Retinal pigment epithelial cell (primary cell): ENCODE measurements around the gene GABPA.

Source experiments
- DNase-seq: peaks from one replicate; pipeline ENCODE4 v3.0.0-alpha.2; 2010; ENCODE audit warnings: low read depth
- H3K4me3 ChIP-seq: 2 replicates; pipeline ENCODE4 v1.5.1; 2011; ENCODE audit warnings: mild to moderate bottlenecking, low read length, control low read depth, moderate library complexity
- TF ChIP-seq, protein P1 (sequence below): conservative IDR thresholded peaks from 2 replicates; pipeline ENCODE4 v1.5.1; 2011; ENCODE audit warnings: low read depth, low read length, control low read depth, inconsistent platforms

GABPA gene

DNA sequence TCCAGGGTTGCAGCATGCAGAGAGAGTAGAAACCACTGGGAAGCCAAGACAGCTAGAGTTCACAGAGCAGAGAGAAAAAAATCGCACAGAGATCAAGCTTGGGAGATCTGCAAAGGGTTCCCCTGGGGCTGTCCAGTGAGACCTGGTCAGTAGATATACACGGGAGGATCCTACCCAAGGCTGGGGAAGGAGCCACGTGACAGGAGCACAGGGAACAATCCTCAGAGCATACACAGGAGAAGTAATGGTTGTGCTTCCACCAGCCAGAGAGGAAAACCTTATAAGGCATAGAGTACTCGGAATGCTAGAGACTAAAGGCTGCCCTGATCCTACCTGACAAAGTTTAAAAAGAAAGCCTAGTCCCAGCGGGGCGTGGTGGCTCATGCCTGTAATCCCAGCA lies 53.9 kb downstream of the GABPA start:
- no peak for DNase-seq
- H3K4me3 ChIP-seq: no peak overlapping the region
- TF ChIP-seq, protein P1, sequence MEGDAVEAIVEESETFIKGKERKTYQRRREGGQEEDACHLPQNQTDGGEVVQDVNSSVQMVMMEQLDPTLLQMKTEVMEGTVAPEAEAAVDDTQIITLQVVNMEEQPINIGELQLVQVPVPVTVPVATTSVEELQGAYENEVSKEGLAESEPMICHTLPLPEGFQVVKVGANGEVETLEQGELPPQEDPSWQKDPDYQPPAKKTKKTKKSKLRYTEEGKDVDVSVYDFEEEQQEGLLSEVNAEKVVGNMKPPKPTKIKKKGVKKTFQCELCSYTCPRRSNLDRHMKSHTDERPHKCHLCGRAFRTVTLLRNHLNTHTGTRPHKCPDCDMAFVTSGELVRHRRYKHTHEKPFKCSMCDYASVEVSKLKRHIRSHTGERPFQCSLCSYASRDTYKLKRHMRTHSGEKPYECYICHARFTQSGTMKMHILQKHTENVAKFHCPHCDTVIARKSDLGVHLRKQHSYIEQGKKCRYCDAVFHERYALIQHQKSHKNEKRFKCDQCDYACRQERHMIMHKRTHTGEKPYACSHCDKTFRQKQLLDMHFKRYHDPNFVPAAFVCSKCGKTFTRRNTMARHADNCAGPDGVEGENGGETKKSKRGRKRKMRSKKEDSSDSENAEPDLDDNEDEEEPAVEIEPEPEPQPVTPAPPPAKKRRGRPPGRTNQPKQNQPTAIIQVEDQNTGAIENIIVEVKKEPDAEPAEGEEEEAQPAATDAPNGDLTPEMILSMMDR: no peak

DNA sequence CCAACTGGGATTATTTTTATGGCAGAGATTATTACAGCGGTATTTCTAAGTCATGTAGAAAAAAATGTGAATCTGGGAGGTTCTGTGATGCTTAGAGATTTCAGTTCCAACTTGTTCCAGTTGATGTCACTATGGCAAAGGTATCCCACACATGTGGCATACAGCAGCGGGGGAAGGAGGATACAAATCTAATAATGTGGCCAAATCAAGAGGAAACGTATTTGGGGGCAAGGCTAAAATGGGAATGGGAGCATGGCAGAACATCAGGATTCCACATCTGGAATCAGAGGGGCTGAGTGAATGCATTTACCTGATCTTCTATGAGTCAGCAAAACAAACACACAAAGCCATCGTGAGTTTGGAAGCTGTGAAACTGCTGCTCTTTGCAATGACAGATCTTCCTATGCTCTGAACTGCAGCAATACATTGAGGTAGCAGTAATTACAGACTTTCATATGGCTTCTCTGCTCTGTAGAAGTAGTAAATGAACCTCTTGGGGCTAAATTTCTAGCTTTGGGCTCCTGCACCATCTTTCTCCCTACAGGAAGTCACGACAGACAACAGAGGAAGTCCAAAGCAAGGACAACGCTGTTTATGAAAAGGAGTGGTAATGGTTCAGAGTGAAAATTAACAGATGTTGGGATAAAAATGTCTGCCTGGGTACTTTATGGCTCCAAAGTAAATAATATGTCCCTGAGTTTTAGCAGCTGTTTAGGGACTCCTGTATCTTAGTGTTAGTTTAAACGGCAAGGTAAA lies 55.5 kb downstream of the GABPA start:
- no peak overlapping the region for H3K4me3 ChIP-seq
- DNase-seq: peak; percentile 11
- TF ChIP-seq, protein P1: peak; percentile 53

DNA sequence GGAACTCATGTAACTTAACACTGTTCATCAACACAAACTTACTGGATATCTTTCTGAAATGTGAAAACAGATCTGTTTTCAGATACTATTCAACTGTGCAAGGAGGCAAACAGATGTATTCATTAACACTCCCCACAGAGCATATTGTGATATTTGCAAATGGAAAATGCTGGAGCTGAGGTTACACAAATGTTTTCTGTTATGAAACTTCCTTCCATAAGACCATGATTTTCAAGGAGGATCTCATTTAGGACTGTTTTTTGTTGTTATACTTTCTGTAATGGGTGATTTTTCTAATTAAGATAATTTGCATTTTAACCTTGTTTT lies 56.1 kb downstream of the GABPA start:
- no peak overlapping the region for H3K4me3 ChIP-seq
- no peak for DNase-seq

DNA sequence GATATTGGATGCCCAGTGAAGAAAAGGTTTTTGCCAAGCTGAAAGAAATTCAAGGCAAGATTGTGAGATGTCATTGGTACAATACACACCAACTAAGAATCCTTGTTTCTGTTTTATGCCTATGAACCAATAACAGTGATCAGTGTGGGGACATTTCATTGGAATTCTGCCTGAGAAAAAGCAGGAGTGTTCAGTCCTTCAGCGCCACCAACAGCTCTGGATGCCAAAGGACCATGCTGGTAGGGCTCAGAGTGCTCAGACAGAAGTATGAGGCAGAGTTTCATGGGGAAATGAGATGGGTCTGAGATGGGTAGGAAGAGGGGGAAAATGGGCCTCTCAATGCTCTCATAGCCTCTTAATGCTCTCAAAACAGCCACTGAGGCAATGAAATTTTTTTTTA lies 56.5 kb downstream of the GABPA start:
- DNase-seq: no peak
- H3K4me3 ChIP-seq: no peak overlapping the region
- TF ChIP-seq, protein P1: no peak

More for the DNA sequence above, 56.1 kb downstream of the GABPA start:
- TF ChIP-seq, protein P1: no peak

DNA sequence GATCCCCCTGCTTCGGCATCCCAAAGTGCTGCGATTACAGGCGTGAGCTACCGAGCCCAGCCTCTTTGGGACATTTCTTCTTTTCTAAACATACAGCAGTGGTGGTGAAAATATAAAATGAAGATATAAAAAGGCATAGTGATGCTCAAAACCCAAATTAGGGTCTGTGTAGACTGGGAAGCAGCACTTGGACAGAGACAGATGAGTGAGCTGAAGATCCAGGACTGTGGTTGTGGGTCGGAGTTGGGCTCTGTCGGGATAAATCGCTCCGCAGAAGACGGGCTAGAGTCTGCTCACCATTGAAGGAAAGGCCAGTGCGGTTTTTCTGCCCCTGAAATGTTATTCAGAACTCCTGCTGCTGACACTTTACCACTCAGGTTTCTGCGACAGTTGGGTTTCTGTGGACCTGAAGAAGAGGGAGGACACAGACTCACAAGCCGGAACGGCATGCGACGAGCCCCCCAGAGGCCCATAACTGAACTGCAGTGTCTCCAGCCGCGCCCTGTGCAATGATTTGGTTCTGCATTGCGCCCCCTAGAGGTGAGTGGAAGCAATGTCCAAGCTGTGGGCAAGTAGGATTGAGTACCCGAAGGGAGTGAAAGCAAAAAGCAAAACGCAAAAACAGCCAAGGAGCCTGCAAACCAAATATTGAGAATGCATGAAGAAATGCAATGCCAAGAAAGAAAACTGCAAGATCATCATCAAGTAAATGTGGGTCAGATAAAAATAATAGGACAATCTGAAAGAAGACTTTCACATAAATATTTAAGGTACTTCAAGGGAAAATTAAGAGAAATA lies 66.6 kb downstream of the GABPA start:
- TF ChIP-seq, protein P1: peak; percentile 99
- DNase-seq: peak; percentile 31
- no peak overlapping the region for H3K4me3 ChIP-seq

DNA sequence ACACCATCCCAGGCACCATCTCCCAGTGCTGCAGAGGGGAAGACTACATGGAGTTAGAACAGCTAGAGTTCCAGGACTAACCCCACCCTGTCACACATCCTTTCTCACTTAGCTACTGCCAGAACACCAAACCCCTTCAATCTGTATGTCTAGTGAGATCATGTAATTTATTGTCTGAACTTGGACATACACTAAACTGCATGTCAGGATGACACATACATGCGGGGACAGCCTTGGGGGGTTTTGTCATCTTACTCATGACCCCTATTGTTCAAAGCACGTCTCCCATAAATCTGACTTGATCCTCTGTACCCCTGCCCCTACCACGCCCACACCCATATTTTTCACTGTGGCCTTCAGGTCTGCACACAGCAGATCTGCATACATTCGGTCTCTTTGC lies 71.3 kb downstream of the GABPA start:
- H3K4me3 ChIP-seq: no peak overlapping the region
- no peak for DNase-seq
- TF ChIP-seq, protein P1: no peak

DNA sequence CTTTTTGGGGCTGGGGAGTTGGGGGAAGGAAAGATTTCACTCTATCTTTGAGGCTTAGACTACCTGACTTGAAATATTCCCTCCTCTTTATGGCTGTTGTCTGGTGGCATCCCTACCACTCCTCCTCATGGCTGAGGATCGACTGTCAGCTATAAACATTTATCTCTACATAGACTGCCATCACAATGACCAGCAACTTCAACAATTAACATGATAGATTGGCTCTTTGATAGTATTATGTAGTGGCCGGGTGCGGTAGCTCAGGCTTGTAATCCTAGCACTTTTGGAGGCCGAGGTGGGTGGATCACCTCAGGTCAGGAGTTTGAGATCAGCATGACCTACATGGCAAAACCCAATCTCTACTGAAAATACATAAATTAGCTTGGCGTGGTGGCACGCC lies 72.4 kb downstream of the GABPA start:
- H3K4me3 ChIP-seq: no peak overlapping the region
- no peak for DNase-seq
- TF ChIP-seq, protein P1: no peak
